HG03135 (cell line): Measurements from ENCODE around the gene ZBTB8OS.
A peak's percentile ranks its signal among the peaks of the same experiment; 100 is the strongest.
"Not testable (repeated sequence)": the region's sequence is repeated elsewhere in the genome, so short reads cannot be mapped to it uniquely, and the experiment has no call there.

Source experiments
- ATAC-seq: cut with Tn5 transposase; IDR thresholded peaks from one replicate; pipeline ENCODE4 v1.9.1; 2021; ENCODE audit warnings: mild to moderate bottlenecking, moderate library complexity; ENCODE audit not compliant: unreplicated experiment

ZBTB8OS gene

DNA sequence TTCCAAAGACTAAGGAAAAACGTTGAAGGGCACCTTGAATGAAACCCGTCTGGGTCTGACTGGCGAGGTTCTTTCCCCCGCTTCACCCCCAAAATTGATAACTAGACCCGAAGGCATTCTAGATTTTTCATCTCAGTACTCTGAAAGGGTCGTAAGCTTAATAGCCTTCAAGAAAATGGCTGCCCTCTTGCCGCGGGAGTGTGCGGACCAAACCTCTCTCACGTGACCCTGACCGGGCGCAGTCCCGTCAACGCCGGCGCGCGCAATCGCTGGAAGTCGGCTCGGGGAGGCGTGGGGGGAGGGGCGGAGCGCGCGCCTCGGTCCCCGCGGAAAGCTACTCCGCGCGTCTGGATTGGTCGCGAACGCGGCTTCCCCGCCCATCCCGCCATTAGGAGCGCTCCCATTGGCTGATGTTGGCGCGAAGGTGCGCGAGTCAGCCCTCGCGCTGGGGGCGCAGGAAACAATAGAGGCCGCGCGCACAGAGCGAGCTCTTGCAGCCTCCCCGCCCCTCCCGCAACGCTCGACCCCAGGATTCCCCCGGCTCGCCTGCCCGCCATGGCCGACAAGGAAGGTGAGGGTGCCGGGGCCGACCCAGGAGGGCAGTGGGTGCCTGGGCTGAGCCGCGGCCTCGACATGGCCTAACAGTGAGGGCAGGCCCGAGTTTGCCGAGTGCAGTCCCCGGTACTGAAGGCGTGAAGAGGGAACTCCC, 556 bp upstream of the ZBTB8OS start, which contains the start of gene RBBP4:
TSS of gene RBBP4 (plus strand) at position 457 of the 709 bp plus-strand sequence. CDS start at position 556, 99 bp downstream.
- ATAC-seq: peak; percentile 77

DNA sequence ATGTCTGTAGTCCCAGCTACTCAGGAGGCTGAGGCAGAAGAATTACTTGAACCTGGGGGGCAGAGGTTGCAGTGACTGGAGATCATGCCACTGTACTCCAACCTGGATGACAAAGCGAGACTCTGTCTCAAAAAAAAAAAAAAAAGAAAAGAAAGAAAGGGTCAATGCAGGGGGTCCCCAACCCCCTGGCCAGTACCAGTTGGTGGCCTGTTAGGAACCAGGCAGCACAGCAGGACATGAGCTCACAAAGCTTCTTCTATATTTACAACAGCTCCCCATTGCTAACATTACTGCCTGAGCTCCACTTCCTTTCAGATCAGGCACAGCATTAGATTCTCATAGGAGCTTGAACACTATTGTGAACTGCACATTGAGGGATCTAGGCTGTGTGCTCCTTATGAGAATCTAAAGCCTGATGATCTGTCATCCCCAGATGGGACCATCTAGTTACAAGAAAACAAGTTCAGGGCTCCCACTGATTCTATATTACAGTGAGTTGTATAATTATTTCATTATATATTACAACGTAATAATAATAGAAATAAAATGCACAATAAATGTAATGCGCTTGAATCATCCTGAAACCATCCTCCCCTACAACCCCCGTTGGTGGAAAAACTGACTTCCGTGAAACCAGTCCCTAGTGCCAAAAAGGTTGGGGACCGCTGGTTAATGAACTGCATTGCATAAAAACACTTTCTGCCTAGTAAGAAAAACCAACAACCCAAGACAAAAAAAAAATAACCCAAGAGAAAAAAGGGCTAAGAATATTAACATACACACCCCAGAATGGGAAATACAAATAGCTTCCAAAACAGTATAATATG, 2.8 kb downstream of the ZBTB8OS start:
- ATAC-seq: no peak

DNA sequence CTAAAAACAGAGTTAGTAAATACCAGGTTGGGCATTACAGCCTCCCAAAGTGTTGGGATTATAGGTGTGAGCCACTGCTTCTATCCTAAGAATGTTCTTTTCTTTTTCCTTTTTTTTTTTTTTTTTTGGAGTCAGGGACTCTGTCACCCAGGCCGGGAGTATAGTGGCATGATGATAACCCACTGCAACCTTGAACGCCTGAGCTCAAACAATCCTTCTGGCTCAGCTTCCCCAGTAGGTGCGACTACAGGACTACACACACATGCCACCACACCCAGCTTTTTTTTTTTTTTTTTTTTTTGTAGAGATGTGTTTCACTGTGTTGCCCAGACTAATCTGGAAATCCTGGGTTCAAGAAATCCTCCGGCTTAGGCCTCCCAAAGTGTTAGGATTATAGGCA, 5.9 kb downstream of the ZBTB8OS start:
- ATAC-seq: no peak

DNA sequence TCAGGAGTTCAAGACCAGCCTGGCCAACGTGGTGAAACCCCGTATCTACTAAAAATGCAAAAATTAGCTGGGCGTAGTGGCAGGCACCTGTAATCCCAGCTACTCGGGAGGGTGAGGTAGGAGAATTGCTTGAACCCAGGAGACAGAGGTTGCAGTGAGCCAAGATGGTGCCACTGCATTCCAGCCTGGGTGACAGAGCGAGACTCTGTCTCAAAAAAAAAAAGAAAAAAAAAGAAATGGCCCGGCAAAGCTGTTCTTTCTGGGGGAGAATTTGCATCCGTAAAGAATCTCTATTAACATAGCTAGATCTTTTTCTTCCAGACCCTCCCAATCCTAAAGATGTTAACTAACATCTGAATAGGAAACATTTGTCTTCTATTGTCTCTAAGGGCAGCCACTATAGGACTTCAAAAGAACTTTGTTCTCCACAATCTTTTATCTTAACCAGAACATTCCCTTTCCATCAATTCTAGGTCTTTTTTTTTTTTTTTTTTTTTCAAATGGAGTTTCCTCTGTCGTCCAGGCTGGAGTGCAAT, 8.0 kb downstream of the ZBTB8OS start:
- ATAC-seq: not testable (repeated sequence)

DNA sequence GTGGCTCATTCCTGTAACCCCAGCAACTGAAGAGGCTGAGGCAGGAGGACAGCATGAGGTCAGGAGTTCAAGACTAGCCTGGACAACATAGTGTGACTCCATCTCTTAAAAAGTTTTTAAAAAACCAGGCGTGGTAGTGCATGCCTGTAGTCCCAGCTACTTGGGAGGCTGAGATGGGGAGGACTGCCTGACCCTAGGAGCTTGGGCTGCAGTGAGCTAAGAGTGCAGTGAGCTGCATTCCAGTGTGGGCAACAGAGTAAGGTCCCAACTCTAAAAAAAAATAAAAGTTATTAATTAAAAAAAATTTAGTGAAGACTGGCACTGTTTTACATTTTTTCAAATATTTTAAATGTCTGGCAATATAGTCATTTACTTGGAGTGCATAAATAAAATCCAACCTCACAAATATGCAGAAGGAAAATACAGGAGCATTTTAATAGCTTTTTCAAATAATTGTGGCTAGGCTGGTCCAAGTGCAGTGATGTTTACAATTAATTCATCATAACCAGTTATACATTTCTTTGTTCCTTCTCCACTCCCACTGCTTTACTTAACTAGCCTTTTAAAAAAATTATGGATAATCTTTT, 10.8 kb downstream of the ZBTB8OS start:
- no peak for ATAC-seq

DNA sequence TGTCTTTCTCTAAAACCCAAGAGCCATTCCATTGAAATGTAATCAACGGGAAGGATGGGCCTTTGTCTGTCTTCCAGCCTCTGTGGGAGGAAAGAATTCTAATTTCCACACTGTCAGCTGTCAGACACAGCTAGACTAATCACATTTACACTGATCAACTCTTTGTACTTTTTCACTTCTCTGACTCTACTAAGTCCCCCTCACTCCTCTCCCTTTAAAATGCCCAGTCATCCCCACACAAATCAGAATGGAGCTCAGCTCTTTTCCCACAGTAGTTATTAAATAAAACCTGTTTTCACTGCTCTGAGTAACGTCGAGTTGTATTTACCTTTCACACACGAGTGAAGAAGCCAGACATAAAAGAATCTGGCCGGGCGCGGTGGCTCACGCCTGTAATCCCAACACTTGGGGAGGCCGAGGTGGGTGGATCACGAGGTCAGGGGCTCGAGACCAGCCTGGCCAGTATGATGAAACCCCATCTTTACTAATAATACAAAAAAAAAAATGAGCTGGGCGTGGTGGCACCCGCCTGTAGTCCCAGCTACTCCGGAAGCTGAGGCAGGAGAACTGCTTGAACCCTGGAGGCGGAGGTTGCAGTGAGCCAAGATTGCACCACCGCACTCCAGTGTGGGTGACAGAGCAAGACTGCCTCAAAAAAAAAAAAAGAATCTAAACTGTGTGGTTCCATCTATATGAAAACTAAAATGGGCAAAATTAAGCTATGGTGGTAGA, 13.3 kb downstream of the ZBTB8OS start:
- ATAC-seq: no peak

DNA sequence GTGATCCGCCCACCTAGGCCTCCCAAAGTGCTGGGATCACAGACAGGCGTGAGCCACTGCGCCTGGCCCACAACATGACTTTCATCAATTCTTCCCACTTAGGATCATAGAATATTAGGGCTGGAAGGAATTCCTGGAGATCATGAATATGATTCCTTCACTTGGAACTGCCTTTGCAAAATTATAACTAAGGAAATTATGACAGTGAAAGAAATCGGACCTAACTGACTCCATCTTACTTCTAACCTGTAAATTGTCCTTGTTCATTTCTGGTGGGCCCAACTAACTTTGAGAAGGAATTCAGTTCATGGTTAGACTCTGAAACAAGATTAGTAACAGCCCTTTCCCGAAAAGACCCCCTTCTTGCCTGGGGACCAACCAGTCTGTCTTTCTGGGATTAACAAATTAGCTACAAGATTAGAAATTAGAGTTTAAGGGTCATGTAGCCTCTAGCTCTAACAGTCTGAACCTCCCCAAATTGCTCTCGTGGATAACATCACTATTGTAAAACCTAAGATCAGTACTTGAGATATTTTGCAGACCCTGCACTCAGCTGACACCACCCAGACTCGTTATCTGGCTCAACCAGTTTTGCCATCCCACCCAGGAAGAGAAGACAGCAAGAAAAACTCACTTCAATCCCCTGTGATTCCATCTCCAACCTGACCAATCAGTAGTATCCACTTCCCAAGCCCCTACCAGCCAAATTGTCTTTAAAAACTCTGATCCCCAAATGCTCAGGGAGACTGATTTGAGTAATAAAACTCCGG, 14.7 kb downstream of the ZBTB8OS start:
- ATAC-seq: no peak

DNA sequence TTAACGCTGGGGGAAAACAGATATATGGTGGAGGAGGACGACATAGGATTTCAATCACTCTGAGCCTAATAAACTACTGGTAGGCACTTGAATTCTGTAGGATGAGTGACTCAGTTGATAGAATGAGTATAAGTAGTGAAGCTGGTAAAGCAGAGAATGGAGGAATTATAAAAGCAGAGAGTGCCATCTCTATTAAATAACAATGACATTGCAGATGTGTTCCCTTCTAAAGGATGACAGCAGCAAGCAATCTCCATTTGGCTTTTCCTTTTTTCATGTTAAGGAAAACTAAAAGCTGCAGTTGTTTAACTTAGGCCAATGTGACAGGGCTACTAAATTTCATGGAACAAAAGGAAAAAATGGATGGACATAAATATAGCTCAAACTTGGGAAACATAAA, 17.5 kb downstream of the ZBTB8OS start:
- no peak for ATAC-seq

DNA sequence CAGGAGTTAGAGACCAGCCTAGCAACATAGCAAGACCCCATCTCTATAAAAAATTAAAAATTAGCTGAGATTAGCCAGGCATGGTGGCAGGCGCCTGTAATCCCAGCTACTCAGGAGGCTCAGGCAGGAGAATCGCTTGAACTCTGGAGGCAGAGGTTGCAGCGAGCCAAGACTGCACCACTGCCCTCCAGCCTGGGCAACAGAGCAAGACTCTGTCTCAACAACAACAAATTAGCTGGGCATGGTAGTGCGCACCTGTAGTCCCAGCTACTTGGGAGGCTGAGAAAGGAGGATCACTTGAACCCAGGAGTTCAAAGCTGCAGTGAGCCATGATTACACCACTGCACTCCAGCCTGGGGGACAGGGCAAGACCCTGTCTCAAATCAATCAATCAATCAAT, 20.2 kb downstream of the ZBTB8OS start:
- ATAC-seq: not testable (repeated sequence)

DNA sequence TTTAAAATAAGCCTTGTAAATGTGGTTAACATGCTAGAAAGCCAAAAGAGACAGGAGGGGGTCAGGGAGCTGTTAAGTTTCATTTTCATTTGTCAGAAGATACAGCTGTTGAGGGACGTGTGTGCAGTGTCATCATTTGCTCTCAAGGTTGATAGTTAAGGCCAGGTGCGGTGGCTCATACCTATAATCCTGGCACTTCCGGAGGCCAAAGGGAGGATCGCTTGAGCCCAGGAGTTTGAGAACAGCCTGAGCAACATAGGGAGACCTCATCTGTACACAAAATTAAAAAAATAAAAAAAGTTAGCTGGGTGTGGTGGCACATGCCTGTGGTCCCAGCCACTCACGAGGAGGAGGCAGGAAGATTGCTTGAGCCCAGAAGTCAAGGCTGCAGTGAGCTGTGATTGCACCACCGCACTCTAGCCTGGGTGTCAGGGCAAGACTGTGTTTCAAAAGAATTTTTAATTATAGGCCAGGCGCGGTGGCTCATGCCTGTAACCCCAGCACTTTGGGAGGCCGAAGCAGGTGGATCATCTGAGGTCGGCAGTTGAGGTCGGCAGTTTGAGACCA, 22.7 kb downstream of the ZBTB8OS start:
- ATAC-seq: no peak

DNA sequence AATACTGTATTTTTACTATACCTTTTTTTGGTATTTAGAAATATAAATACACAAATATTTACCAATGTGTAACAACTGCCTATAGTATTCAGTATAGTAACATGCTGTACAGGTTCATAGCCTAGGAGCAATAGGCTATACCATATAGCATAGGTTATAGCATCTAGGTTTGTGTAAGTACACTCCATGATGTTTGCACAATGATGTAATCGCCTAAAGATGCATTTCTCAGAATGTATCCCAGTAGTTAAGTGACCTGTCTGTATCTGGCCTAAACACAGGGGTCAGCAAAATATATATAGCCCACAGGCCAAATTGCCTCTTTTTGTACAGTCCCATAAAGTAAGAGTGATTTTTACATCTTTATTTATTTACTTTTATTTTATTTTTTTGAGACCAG, 24.2 kb downstream of the ZBTB8OS start:
- ATAC-seq: no peak

DNA sequence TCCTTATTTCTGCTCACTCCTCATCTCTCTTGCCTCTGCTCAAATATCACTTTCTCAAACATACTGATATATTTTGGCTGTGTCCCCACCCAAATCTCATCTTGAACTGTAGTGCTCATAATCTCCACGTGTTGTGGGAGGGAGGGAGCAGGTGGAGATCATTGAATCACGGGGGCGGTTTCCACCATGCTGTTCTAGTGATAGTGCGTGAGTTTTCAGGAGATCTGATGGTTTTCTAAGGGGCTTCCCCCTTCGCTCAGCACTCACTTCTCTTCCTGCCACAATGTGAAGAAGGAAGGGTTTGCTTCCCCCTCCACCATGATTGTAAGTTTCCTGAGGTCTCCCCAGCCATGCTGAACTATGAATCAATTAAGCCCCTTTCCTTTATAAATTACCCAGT, 26.6 kb downstream of the ZBTB8OS start:
- no peak for ATAC-seq

DNA sequence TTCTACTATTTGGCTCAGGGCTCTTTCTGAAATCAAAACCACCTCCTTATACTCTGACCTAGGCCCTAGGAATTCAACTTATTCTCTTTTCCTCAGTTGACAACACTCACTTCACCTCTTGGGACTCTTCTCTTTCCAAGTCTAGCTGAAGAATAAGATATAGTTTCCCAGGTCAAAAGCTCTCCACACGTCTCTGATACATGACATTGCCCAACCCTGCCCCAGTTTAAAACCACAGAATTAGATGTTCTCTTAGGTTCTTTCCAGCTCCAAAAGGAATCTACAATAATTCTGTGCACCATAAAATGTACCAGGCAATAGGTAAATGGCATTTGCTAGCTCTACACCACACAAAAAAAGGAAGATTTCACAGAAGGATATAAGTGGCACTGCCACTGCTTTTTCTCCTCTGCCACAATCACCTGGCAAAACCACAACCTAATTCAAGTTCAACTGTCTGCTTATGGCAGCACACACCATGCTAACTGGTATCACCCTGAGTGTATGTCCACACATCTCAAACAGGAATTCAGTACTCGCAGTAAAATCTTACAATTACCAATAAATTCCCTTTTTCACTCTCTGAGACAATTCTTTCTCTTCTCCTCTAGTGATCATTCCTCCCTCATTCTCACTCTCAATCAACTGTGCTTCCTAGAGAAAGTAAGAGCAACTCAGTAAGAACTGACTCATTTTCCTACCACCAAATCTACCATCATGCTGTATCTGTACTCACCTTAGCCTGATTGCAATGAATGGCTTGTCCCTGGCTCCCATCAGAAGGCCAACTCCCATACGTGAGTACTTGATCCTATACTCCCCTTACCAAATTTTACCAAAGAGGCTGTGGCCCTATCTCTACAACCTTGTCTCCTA, 27.3 kb downstream of the ZBTB8OS start:
- no peak for ATAC-seq

DNA sequence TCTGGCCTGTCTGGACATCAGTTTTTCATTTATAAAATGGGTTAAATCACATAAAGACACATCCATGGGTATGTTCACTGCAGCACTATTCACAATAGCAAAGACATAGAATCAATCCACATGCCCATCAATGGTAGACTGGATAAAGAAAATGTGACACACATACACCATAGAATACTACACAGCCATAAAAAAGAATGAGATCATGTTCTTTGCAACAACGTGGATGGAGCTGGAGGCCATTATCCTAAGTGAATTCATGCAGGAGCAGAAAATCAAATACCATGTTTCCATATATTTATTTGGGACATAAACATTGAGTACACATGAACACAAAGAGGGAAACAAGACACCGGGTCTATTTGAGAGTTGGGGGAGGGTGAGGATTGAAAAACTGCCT, 28.1 kb downstream of the ZBTB8OS start:
- no peak for ATAC-seq

DNA sequence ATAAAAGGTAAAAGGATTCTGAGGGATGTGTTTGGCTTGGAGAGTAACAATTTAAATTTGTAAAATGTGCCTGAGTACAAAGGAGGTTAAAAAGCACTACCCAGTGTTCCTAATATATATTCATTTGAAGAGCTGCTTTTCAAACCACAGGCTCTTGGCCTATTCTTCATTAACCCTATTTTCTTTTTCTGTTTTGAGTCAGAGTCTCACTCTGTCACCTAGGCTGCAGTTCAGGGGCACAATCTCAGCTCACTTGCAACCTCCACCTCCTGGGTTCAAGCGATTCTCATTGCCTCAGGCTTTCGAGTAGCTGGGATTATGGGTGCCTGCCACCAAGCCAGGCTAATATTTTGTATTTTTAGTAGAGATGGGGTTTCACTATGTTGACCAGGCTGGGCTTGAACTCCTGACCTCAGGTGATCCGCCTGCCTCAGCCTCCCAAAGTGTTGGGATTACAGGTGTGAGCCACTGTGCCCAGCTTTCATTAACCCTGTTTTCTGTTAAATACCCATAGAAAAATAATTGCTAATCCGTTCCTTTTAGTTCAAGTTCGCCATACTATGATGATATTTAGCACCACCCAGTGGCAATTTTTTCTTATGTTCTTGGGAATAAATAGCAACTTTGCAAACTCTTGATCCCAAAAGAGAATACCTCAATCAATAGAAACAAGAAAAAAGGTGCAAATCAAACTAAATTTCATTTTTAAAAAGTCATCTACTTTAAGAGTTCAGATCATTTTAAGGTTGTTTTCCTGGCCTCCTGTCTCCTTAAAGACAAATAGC, 30.5 kb downstream of the ZBTB8OS start:
- no peak for ATAC-seq

DNA sequence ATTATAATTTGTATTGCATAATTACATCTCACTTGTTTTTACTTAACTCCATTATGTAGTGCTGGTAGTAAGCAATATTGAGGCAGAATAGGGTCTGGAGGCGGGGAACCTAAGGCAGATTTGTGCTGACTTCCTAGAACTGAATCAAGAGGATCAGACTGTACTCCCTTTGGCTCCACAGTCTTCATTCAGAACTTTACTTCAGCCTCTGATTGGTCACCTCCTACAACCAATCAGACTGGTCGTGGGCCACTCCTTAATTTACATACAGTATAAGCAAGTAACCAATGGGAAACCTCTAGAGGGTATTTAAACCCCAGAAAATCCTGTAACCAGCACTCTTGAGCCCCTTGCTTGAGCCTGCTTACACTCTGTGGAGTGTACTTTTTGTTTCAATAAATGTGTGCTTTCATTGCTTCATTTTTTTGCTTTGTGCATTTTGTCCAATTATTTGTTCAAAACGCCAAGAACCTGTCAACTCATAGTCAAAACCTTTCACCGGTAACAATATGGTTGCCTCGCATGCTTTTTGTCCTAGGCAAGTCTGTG, 31.6 kb downstream of the ZBTB8OS start:
- ATAC-seq: no peak

DNA sequence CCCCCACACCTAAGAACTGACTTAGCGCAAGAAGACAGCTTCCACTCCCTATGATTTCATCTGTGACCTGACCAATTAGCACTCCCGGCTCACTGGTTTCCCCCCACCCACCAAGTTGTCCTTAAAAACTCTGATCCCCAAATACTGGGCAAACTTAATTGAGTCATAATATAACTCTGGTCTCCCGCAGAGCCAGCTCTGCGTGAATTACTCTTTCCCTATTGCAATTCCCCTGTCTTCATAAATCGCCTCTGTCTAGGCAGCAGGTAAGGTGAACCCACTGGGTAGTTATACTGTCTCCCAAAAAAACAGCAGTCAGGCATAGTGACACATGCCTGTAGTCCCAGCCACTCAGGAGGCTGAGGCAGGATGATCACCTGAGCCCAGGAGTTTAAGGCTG, 36.9 kb downstream of the ZBTB8OS start:
- no peak for ATAC-seq
